Keratinocyte (primary cell): ENCODE measurements around the gene APBB2.

Source experiments
- CTCF ChIP-seq, 3 experiments: IDR thresholded peaks in 1 of 3; conservative IDR thresholded peaks in 1 of 3; optimal IDR thresholded peaks in 1 of 3; 2 replicates in 2 of 3; 3 replicates in 1 of 3; pipeline versions ENCODE3 to v1.5.1; 2011; ENCODE audit warnings: low read length in 3 of 3, mild to moderate bottlenecking in 3 of 3, moderate library complexity in 2 of 3, control low read depth in 1 of 3, inconsistent platforms in 1 of 3; ENCODE audit not compliant: insufficient read depth in 2 of 3; ENCODE audit errors: extremely low read depth in 1 of 3
- EZH2 ChIP-seq: IDR thresholded peaks from one replicate; pipeline ENCODE4 v1.6.1; 2012; ENCODE audit warnings: inconsistent platforms, mild to moderate bottlenecking, low read length, moderate library complexity

DNA sequence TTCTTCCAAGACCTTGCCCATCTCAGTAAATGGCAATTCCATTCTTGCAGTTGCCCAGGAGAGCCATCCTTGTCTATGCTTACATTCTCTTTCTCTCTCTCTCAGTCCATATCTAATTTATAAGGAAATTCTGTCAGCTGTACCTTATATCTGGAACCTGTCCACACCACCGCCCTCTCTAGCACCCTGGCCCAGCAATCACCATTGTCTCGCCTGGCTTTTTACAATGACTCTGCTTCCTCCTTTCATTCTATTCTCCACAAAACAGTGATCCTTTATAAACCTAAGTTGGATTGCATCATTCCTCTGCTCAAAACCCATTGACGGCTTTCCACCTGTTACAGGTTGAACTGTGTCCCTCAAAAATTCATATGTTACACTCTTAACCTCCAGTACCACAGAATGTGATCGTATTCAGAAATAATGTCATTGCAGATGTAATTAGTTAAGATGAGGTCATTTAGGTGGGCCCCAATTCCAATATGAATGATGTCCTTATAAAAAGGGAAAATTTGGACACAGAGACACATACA, 31.3 kb downstream of the APBB2 start:
- no peak for TF ChIP-seq EZH2
- TF ChIP-seq CTCF (optimal IDR thresholded peaks at IDR 0.05 in 1 of 3, IDR thresholded peaks at IDR 0.05 in 1 of 3, conservative IDR thresholded peaks at IDR 0.05 in 1 of 3; ENCODE audit: extremely low read depth in 1 of 3, insufficient read depth in 2 of 3, low read length in 3 of 3) = no peak
